GM12878 (cell line): Measurements from ENCODE around the gene TOM1L2. TPM values are rescaled to one million over a fixed set of nuclear protein-coding genes. Genes with fewer than 3 reads are reported as not detected.
"Not testable (repeated sequence)": the region's sequence is repeated elsewhere in the genome, so short reads cannot be mapped to it uniquely, and the experiment has no call there.

Source experiments
- ATAC-seq: fragments of 200-7000 bp; cut with Tn5 transposase; 3 replicates; pipeline ENCODE4 v1.9.1; 2020; ENCODE audit warnings: mild to moderate bottlenecking, moderate library complexity
- BruUV-seq: library from RNA; stranded (reverse); fragments of 400-500 nt; replicated peaks from 2 replicates; lab custom pipeline; 2021; lab: Mats Ljungman, UMichigan
- CTCF ChIA-PET: fragments of 300-600 bp; sonication (Branson Sonifier 250); formaldehyde crosslinking; extraction: SDS; loops from one replicate; lab custom pipeline; 2021; ENCODE audit warnings: inconsistent platforms; lab: Yijun Ruan, JAX
- POLR2A ChIA-PET: fragments of 350-600 bp; formaldehyde crosslinking; extraction: SDS; loops from one replicate; lab custom pipeline; 2021; ENCODE audit warnings: inconsistent platforms; lab: Charles Lee
- RAD21 ChIA-PET: fragments of 300-600 bp; sonication (Branson Sonifier 250); formaldehyde crosslinking; loops from one replicate; lab custom pipeline; 2023; ENCODE audit warnings: antibody characterized with exemption; ENCODE audit not compliant: unreplicated experiment; lab: Charles Lee
- SMC1A ChIA-PET: fragments of 300-600 bp; sonication (Branson Sonifier 250); formaldehyde crosslinking; loops from one replicate; lab custom pipeline; 2023; ENCODE audit not compliant: unreplicated experiment, uncharacterized antibody; lab: Charles Lee
- DNase-seq: peaks from one replicate; pipeline ENCODE4 v3.0.0-alpha.2; 2011; ENCODE audit warnings: low read depth, low spot score
- FAIRE-seq: peaks from 3 replicates; lab custom pipeline; 2011; peaks lifted over from hg19 to GRCh38; lab: Jason Lieb, UNC
- H2AFZ ChIP-seq: 2 replicates; pipeline ENCODE4 v1.6.0; 2011; ENCODE audit warnings: low read depth, low read length, control low read depth; ENCODE audit not compliant: control insufficient read depth
- H3K27ac ChIP-seq: 2 replicates; pipeline ENCODE4 v1.5.1; 2011; ENCODE audit warnings: control low read depth; ENCODE audit not compliant: control insufficient read depth, insufficient read depth
- H3K27me3 ChIP-seq, 2 experiments: replicated peaks in 1 of 2; 2 replicates each; pipeline versions ENCODE4 v1.6.0 to v1.6.1; 2011; ENCODE audit warnings: low read length in 1 of 2; ENCODE audit not compliant: control insufficient read depth in 2 of 2, insufficient read depth in 2 of 2
- H3K36me3 ChIP-seq, 2 experiments: 2 replicates each; pipeline ENCODE4 v1.5.1; 2011; ENCODE audit warnings: low read length in 1 of 2; ENCODE audit not compliant: control insufficient read depth in 2 of 2, insufficient read depth in 2 of 2
- H3K4me1 ChIP-seq: 2 replicates; pipeline ENCODE4 v1.6.1; 2011; ENCODE audit warnings: mild to moderate bottlenecking, low read length, moderate library complexity, mixed read lengths; ENCODE audit not compliant: control insufficient read depth, insufficient read depth
- H3K4me2 ChIP-seq: 2 replicates; pipeline ENCODE4 v1.6.0; 2011; ENCODE audit warnings: control low read depth; ENCODE audit not compliant: control insufficient read depth, insufficient read depth
- H3K4me3 ChIP-seq: fragments of 200-600 bp; sonication (generic); 2 replicates; pipeline ENCODE4 v1.5.1; 2016
- H3K79me2 ChIP-seq: 2 replicates; pipeline ENCODE4 v1.6.0; 2011; ENCODE audit warnings: low read length; ENCODE audit not compliant: control insufficient read depth, insufficient read depth
- H3K9ac ChIP-seq: 2 replicates; pipeline ENCODE4 v1.8.0; 2011; ENCODE audit warnings: low read length, control low read depth, mixed read lengths; ENCODE audit not compliant: control insufficient read depth, insufficient read depth
- H3K9me3 ChIP-seq: replicated peaks from 3 replicates; pipeline ENCODE4 v1.5.1; 2011; ENCODE audit warnings: mild to moderate bottlenecking, low read length; ENCODE audit not compliant: control insufficient read depth, insufficient read depth
- H4K20me1 ChIP-seq: 2 replicates; pipeline ENCODE4 v1.6.0; 2011; ENCODE audit not compliant: control insufficient read depth, insufficient read depth
- MEF2B ChIP-seq: fragments of 450-650 bp; IDR thresholded peaks from 2 replicates; pipeline ENCODE4 v1.6.1; 2018; ENCODE audit warnings: mild to moderate bottlenecking, moderate library complexity; ENCODE audit not compliant: partially characterized antibody, poor library complexity, severe bottlenecking
- TAF1 ChIP-seq: IDR thresholded peaks from 2 replicates; pipeline ENCODE4 v1.6.1; 2011; ENCODE audit warnings: mild to moderate bottlenecking, low read depth, low read length, borderline replicate concordance
- ZBTB11 ChIP-seq: fragments of 450-650 bp; formaldehyde crosslinking; IDR thresholded peaks from 2 replicates; pipeline ENCODE4 v1.5.0; 2022; ENCODE audit warnings: mild to moderate bottlenecking, missing genetic modification characterization
- WGBS: methylation state at CpG from one replicate; pipeline ENCODE4 v1.1.6; 2016; ENCODE audit warnings: low lambda C conversion rate; ENCODE audit not compliant: insufficient replicate concordance, insufficient coverage; ENCODE audit errors: missing lambda C conversion rate; 5-methylcytosine and 5-hydroxymethylcytosine counted together
- in situ Hi-C: fragments of 300-500 bp; cut with MboI; formaldehyde crosslinking; loops from 9 replicates; pipeline ENCODE4 v1.14.3; 2018; ENCODE audit warnings: mixed read lengths
- intact Hi-C: fragments of 100-400 bp; cut with micrococcal nuclease; formaldehyde crosslinking; loops from one replicate; pipeline ENCODE4 v1.14.2; 2022; ENCODE audit not compliant: unreplicated experiment
- polyA plus RNA-seq, 11 experiments: library from polyadenylated mRNA; depleted of rRNA in 4 of 11; unstranded in 6 of 11; stranded (reverse) in 5 of 11; fragments of >200 nt; fragmentation: Nextera tagmentation in 4 of 11; fragmentation: Illumina TruSeq in 1 of 11; extraction: Ambion mirVana in 4 of 11; extraction: Trizol in 1 of 11; gene quantifications; 1 replicate in 1 of 11; 2 replicates in 10 of 11; pipeline versions ENCODE4 v1.2.1 to v1.2.3, GENCODE V29; 2011 to 2016; ENCODE audit warnings: inconsistent platforms in 2 of 11, missing spikeins in 2 of 11, low read depth in 1 of 11
- total RNA-seq, 4 experiments: library from RNA; depleted of rRNA in 3 of 4; stranded (reverse); fragments of >200 nt in 3 of 4; fragmentation: Illumina TruSeq in 1 of 4; extraction: Trizol in 1 of 4; gene quantifications; 2 replicates each; pipeline versions ENCODE4 v1.2.1 to v1.2.3, GENCODE V29; 2013 to 2021
- TF ChIP-seq, protein P1 (sequence below): fragments of 150-350 bp; IDR thresholded peaks from 2 replicates; pipeline ENCODE4 v1.6.1; 2016; ENCODE audit warnings: low read depth, low read length

The TOM1L2 gene
- total and polyA plus RNA-seq, 10 of the 15 experiments (the other 5 are each of a cell fraction or from before 2014, with no cell fraction given): 0.19 to 19.2 (median 8.1) TPM

- TF ChIP-seq MEF2B (no peak), ZBTB11 (no peak), TAF1 (no peak)
- TF ChIP-seq, protein P1, sequence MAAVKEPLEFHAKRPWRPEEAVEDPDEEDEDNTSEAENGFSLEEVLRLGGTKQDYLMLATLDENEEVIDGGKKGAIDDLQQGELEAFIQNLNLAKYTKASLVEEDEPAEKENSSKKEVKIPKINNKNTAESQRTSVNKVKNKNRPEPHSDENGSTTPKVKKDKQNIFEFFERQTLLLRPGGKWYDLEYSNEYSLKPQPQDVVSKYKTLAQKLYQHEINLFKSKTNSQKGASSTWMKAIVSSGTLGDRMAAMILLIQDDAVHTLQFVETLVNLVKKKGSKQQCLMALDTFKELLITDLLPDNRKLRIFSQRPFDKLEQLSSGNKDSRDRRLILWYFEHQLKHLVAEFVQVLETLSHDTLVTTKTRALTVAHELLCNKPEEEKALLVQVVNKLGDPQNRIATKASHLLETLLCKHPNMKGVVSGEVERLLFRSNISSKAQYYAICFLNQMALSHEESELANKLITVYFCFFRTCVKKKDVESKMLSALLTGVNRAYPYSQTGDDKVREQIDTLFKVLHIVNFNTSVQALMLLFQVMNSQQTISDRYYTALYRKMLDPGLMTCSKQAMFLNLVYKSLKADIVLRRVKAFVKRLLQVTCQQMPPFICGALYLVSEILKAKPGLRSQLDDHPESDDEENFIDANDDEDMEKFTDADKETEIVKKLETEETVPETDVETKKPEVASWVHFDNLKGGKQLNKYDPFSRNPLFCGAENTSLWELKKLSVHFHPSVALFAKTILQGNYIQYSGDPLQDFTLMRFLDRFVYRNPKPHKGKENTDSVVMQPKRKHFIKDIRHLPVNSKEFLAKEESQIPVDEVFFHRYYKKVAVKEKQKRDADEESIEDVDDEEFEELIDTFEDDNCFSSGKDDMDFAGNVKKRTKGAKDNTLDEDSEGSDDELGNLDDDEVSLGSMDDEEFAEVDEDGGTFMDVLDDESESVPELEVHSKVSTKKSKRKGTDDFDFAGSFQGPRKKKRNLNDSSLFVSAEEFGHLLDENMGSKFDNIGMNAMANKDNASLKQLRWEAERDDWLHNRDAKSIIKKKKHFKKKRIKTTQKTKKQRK: no peak
- TF ChIP-seq, all 136 proteins: peak for 0
Measured at GRCh38 chr17:17913695-17914332, 58.4 kb downstream of the TOM1L2 start (continued).

DNA sequence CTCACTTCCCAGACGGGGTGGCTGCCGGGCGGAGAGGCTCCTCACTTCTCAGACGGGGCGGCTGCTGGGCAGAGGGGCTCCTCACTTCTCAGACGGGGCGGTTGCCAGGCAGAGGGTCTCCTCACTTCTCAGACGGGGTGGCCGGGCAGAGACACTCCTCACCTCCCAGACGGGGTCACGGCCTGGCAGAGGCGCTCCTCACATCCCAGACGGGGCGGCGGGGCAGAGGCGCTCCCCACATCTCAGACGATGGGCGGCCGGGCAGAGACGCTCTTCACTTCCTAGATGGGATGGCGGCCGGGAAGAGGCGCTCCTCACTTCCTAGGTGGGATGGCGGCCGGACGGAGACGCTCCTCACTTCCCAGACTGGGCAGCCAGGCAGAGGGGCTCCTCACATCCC, 59.9 kb downstream of the TOM1L2 start:
- POLR2A ChIA-PET, ATAC-seq, in situ Hi-C loops, H3K4me2 ChIP-seq, H3K9me3 ChIP-seq, H3K9ac ChIP-seq, H3K27me3 ChIP-seq, H3K36me3 ChIP-seq, DNase-seq, SMC1A ChIA-PET, CTCF ChIA-PET, H4K20me1 ChIP-seq, BruUV-seq, H3K4me3 ChIP-seq, H3K4me1 ChIP-seq, RAD21 ChIA-PET, H2AFZ ChIP-seq, H3K79me2 ChIP-seq, FAIRE-seq, H3K27ac ChIP-seq, intact Hi-C loops: not testable (repeated sequence)
- WGBS: 88% methylated on average over 5 of the region's 27 CpGs
